H1 (cell line): ENCODE results near the gene HMCN2. TPM values are rescaled to one million over a fixed set of nuclear protein-coding genes. Genes with fewer than 3 reads are reported as not detected.
A peak's percentile ranks its signal among the peaks of the same experiment; 100 is the strongest.

Source experiments
- SIN3A ChIP-seq, 2 experiments: IDR thresholded peaks in 1 of 2; conservative IDR thresholded peaks in 1 of 2; 2 replicates each; pipeline ENCODE4 v1.6.1; 2011 to 2012; ENCODE audit warnings: low read length in 2 of 2, improper control_type of control experiment in 1 of 2, low read depth in 1 of 2, mild to moderate bottlenecking in 1 of 2
- polyA plus RNA-seq, 7 experiments: library from polyadenylated mRNA; depleted of rRNA in 3 of 7; stranded (reverse) in 5 of 7; unstranded in 2 of 7; fragments of >200 nt in 5 of 7; fragments of 200-250 nt in 2 of 7; gene quantifications; 1 replicate in 5 of 7; 2 replicates in 1 of 7; 4 replicates in 1 of 7; pipeline versions ENCODE4 v1.2.1 to v1.2.3, GENCODE V29; 2011 to 2013; ENCODE audit warnings: missing spikeins in 2 of 7, mixed read lengths in 2 of 7
- total RNA-seq: library from RNA; stranded (reverse); fragmentation: NEBNext Ultra II Directional; extraction: Animal tissue kit (Norgen Biotek cat#: 25700); gene quantifications from 2 replicates; pipeline ENCODE4 v1.2.1, GENCODE V29; 2021

HMCN2 gene
- total and polyA plus RNA-seq, 2 of the 8 experiments (the other 6 are each of a cell fraction or from before 2014, with no cell fraction given), result 5.0 to 9.1 TPM

- TF ChIP-seq SIN3A (conservative IDR thresholded peaks at IDR 0.05 in 1 of 2, IDR thresholded peaks at IDR 0.05 in 1 of 2; ENCODE audit: low read depth in 1 of 2, low read length in 2 of 2), result 0 out of 4 replicates have a peak, but pooled peaks of 1 of the 2 experiments have one; percentile 30
Measured at GRCh38 chr9:130421802-130422276, 156.3 kb downstream of the HMCN2 start (continued).
